Naive thymus-derived CD8-positive, alpha-beta T cell (primary cell): ENCODE measurements around the gene DUOXA2. TPM values are rescaled to one million over a fixed set of nuclear protein-coding genes. Genes with fewer than 3 reads are reported as not detected.
A peak's percentile ranks its signal among the peaks of the same experiment; 100 is the strongest.
"Not testable (repeated sequence)": the region's sequence is repeated elsewhere in the genome, so short reads cannot be mapped to it uniquely, and the experiment has no call there.

Experiments used
- ATAC-seq, 2 donors: fragments of 150-1000 bp; cut with Tn5 transposase in 1 of 2; sonication (Bioruptor Pico), chemical (Tn5 transposase) in 1 of 2; 1 replicate in 1 of 2; 2 replicates in 1 of 2; pipeline ENCODE4 v1.10.0; 2021; ENCODE audit warnings: mild to moderate bottlenecking in 2 of 2, moderate library complexity in 2 of 2
- POLR2A ChIA-PET: fragments of 350-600 bp; sonication (Branson Sonifier 250); formaldehyde crosslinking; loops from one replicate; lab custom pipeline; 2021; ENCODE audit warnings: antibody characterized with exemption; lab: Charles Lee
- DNase-seq, 10 donors: peaks; one replicate each; pipeline versions ENCODE4 v3.0.0 to v3.0.0-alpha.2; 2020 to 2022
- H3K27ac Mint-ChIP-seq, 10 donors: one replicate each; pipeline ENCODE4 v1.8.0; 2020 to 2022; ENCODE audit warnings: mild to moderate bottlenecking in 10 of 10, mixed read lengths in 10 of 10, moderate library complexity in 4 of 10, inconsistent platforms in 1 of 10
- H3K27me3 Mint-ChIP-seq, 5 donors: one replicate each; pipeline ENCODE4 v1.8.0; 2021 to 2022; ENCODE audit warnings: mixed read lengths in 5 of 5
- H3K36me3 Mint-ChIP-seq, 3 donors: one replicate each; pipeline ENCODE4 v1.8.0; 2020 to 2022; ENCODE audit warnings: mixed read lengths in 3 of 3, mild to moderate bottlenecking in 2 of 3, inconsistent platforms in 1 of 3
- H3K4me1 Mint-ChIP-seq, 4 donors: one replicate each; pipeline ENCODE4 v1.8.0; 2021 to 2022; ENCODE audit warnings: mixed read lengths in 4 of 4
- H3K4me3 Mint-ChIP-seq, 10 donors: one replicate each; pipeline ENCODE4 v1.8.0; 2020 to 2022; ENCODE audit warnings: mild to moderate bottlenecking in 10 of 10, mixed read lengths in 10 of 10, moderate library complexity in 6 of 10, inconsistent platforms in 1 of 10
- H3K9me3 Mint-ChIP-seq, 9 donors: one replicate each; pipeline ENCODE4 v1.8.0; 2020 to 2022; ENCODE audit warnings: mixed read lengths in 9 of 9, mild to moderate bottlenecking in 3 of 9, inconsistent platforms in 1 of 9, moderate library complexity in 1 of 9
- polyA plus RNA-seq, 3 donors: library from polyadenylated mRNA; unstranded; fragments of 300-500 nt; fragmentation: Illumina TruSeq; gene quantifications; one replicate each; pipeline ENCODE4 v1.2.3, GENCODE V29; 2021
- total RNA-seq, 8 experiments: library from RNA in 2 of 8; stranded (reverse) in 2 of 8; gene quantifications; one replicate each; pipeline ENCODE4 v1.2.3 and lab custom pipeline; 2021 to 2026

The DUOXA2 gene
- total RNA-seq (not detected), polyA plus RNA-seq (not detected), total RNA-seq (lab: John Stamatoyannopoulos, UW) (0 reads per million in 6 experiments)

DNA sequence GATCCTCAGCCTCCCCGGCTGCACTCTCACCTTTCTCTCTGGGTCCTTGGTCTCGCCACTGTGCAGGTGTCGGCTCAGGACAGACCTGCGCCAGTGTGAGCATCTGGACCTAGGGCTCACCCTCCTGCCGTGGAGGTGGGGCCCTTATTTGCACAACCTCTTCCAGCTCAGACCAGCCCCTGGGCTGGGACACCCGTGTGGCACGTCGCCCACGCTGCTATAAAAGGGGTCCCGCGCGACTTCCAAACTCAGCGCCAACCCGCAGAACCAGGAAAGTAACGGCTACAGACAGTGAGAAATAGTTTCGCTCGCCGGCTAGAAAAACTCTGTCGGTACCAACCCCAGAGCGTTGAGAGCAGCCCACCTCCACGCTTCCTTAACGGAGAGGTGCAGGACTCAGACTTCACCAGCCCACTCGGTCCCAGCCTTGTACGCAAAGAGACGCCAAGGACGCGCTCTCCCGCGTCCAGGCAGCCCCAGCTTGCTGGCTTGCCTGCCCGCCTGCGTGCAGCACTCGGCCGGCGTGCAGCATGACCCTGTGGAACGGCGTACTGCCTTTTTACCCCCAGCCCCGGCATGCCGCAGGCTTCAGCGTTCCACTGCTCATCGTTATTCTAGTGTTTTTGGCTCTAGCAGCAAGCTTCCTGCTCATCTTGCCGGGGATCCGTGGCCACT, at the start of gene DUOXA2, which contains the start of gene DUOX2:
Gene DUOXA2 (plus strand): TSS at position 251 of the 675 bp plus-strand sequence. CDS start 280 bp downstream, at position 531.
Gene DUOX2 (minus strand): TSS at position 97 of the 675 bp plus-strand sequence. CDS start 761 bp downstream, outside the sequence.
- ATAC-seq, result no peak
- POLR2A ChIA-PET, result no interaction called here
- Mint-ChIP-seq H3K36me3 (peaks cover 0 to 2% (median 0%) of the 10 kb centered on the region in 3 donors), H3K4me1 (peaks cover 27 to 64% (median 55%) of the 10 kb centered on the region in 4 donors), H3K27ac (no peak within 1 kb of the TSS), H3K27me3 (peaks cover 46 to 90% (median 69%) of the 10 kb centered on the region in 5 donors), H3K4me3 (peak within 1 kb of the TSS; percentile 33 to 78 (median 56)), H3K9me3 (peaks cover 0 to 2% (median 0%) of the 10 kb centered on the region in 9 donors)
- no peak for DNase-seq

DNA sequence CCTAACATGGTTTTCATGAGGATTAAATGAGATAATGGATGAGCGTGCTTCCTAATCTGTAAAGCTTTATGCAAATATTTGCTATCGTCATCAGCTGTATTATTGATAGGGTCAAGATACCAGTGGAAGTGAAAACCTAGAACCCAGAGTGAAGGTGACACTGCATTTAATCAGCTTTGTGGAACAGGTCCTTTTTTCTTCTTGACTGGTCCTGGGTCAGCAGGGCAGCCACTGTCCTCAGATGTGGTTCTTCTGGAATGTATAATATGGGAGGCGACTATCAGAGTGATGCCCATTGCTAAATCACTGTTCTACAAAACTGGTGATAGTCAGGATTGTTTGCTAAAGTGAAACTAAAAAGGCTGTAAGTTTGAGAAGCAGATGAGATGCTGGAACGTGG, 49.7 kb upstream of the DUOXA2 start:
- peaks cover 4 to 40% (median 12%) of the 10 kb centered on the region in 3 donors for H3K36me3 Mint-ChIP-seq
- H3K27me3 Mint-ChIP-seq, result no peaks in the 10 kb centered on the region
- H3K27ac Mint-ChIP-seq, result no peak overlapping the region
- H3K4me1 Mint-ChIP-seq, result peaks cover 0 to 7% (median 2%) of the 10 kb centered on the region in 4 donors
- peaks cover 0 to 2% (median 0%) of the 10 kb centered on the region in 9 donors for H3K9me3 Mint-ChIP-seq
- POLR2A ChIA-PET, result no interaction called here
- no peak overlapping the region for H3K4me3 Mint-ChIP-seq
- DNase-seq, result no peak
- no peak for ATAC-seq

DNA sequence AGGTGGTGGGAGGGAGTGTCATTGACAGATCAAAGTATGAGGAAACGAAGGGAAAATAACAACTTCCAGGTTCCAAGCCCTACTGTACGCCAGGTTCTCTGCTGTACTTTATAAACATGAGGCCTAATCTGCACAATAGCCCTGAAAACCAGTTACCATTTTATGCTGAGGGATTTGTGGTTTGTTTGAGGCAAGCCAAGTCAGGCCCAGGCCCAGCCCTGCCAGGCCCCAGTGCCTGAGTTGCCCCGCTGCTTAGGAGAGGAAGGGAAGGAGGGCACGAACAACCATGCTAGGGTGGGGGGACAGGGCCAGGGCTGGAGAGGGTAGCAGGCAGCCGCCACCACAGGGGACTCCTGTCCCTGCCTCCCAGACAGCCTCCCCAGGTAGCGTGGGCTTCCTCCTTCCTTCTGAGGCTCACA, 44.2 kb upstream of the DUOXA2 start:
- H3K4me3 Mint-ChIP-seq, H3K4me1 Mint-ChIP-seq, ATAC-seq, H3K27me3 Mint-ChIP-seq, H3K27ac Mint-ChIP-seq, H3K9me3 Mint-ChIP-seq, DNase-seq, POLR2A ChIA-PET: not testable (repeated sequence)
- H3K36me3 Mint-ChIP-seq, result peaks cover 4 to 28% (median 8%) of the 10 kb centered on the region in 3 donors

DNA sequence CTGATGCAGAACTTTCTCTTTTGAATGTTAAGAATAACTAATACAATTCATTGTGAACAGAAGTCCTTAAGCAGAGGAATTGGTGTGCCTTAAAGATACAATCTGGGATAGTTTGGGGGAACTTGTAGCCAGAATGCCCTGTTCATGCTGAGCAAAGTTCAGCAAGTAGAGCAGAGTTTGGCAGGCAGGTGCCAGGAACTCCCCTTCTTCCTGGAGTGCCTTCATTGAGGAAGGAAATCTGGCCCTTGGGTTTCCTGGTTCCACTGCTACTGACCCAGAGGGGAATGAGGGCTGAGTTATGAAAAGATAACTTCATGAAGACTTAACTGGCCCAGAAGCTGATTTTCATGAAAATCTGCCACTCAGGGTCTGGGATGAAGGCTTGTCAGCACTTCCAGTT, 40.5 kb upstream of the DUOXA2 start:
- POLR2A ChIA-PET, DNase-seq, H3K4me3 Mint-ChIP-seq, ATAC-seq, H3K27ac Mint-ChIP-seq, H3K9me3 Mint-ChIP-seq, H3K27me3 Mint-ChIP-seq, H3K36me3 Mint-ChIP-seq, H3K4me1 Mint-ChIP-seq: not testable (repeated sequence)

DNA sequence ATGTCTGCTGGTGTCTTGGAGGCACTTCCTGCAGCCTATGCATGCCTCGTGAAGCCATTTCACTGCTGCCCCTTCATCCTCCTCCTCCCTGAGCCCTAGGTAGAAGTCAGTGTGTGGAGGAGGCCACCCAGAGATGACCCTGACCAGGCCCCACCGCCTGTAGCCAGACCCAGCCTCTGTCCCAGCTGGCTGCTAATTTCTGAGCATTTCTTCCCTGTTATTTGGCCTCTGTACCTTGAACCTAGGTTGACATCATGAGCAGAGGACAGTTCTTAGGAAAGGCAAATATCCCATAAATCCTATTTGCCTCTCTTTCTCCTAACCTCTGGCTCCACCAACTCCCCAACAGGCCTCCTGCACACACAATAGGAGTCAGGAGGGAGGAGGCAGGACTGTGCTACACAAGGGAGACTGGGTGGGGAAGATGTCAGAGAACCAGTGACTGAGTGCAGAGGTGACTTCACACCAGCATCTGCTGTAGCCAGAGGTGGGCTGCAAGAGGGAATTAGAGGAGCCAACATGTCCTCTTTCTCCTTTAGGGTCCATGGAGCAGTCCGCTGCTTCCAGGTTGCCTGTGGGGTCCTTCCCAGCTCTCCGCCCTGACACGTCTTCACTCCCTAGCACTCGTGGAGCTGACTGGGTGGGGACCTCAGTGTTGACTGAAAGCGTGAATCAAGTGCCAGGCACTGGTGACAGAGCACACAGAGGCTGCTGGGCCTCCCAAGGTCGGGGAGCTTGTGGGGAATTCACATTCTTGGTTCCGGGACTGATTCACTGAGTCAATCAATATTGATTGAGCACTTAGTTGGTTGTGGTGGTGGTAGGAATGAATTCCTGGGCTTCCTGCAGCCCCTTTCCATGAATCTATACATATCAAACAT, 38.4 kb upstream of the DUOXA2 start:
- DNase-seq, H3K27me3 Mint-ChIP-seq, ATAC-seq, H3K36me3 Mint-ChIP-seq, H3K4me1 Mint-ChIP-seq, H3K27ac Mint-ChIP-seq, H3K9me3 Mint-ChIP-seq, POLR2A ChIA-PET, H3K4me3 Mint-ChIP-seq: not testable (repeated sequence)

DNA sequence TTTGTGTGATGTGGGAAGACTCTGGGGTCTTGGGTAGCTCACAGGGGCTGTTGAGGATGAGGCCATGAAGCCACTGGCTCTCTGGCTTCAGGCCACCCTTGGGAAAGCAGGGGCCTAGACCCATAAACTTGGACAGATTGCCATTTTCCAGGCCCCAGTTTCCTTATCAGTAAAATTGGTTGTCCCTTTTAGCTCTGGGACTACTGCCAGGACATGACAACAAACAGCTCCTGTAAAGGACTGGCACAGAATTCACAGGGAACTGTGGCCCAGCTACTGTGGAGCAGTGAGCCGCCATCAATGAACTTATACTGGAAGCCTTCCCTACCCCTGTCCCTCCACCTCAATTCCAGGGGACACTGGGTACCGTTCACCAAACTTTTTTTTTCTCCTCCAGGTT, 36.7 kb upstream of the DUOXA2 start:
- POLR2A ChIA-PET, H3K36me3 Mint-ChIP-seq, H3K4me1 Mint-ChIP-seq, DNase-seq, H3K27ac Mint-ChIP-seq, H3K27me3 Mint-ChIP-seq, ATAC-seq, H3K4me3 Mint-ChIP-seq, H3K9me3 Mint-ChIP-seq: not testable (repeated sequence)

DNA sequence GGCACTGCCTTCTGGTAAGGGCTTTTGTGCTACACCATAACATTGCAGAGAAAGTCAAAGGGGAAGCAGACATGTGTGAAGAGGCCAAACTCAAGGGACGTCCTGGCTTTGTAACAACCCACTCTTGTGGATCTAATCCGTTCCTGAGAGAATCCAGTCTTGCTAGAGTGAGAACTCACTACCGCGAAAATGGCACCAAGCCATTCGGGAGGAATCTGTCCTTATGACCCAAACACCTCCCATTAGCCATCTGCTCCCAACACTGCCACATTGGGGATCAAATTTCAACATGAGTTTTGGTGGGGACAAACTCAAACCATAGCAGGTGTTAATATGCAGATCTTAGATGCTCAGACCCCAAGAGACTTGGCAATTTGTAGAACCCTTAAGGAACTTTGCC, 34.9 kb upstream of the DUOXA2 start:
- POLR2A ChIA-PET, H3K27ac Mint-ChIP-seq, H3K4me3 Mint-ChIP-seq, H3K9me3 Mint-ChIP-seq, DNase-seq, ATAC-seq, H3K36me3 Mint-ChIP-seq, H3K4me1 Mint-ChIP-seq: not testable (repeated sequence)
- peaks cover 2 to 14% (median 8%) of the 10 kb centered on the region in 5 donors for H3K27me3 Mint-ChIP-seq

DNA sequence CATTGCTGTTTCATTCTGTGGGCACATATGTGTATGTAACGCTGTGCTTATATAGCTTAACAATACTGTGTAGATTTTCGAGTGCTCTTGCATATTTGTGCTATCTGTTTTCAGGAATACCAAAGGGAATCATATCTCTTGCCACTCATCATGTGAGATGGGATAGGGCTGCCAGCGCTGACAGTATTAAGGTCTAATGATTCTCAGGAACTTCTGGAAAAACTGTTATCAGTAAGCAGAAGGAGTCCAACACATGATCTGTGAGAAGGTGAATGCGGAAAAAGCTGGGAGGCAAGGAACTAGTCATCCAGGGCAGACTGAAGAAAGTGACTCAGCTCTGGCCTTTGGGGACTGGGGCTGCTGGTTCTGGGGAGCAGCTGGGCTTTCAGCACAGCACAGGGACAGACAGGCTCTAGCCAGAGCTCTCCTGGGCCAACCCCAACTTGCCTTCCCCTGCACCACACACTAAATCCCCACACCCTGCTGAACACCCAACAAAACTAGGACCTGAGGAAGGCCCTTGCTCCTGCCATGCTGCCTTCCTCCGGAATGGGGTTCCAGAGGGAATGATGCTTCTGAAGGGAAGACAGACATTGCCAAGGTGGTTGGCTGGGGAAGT, 34.4 kb upstream of the DUOXA2 start:
- POLR2A ChIA-PET, H3K4me1 Mint-ChIP-seq: not testable (repeated sequence)

DNA sequence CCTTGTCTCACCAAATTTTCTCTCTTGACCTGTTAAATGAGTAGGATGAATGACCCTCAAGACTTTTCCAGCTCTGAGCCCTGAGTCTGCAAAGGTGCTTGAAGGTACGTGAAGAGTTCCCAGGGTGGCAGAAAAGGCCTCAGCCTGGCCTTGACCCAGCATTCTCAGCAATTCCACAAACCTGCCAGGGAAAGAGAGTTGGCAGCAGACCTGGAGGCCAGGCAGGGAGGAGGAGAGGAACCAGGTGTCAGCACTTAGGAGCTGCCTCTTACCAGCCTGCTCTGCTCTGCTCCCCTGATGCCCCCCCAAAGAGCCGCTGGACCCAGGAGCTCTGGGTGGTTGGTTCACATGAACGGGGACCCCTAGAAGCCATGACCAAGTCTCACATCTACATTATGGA, 33.5 kb upstream of the DUOXA2 start:
- H3K27ac Mint-ChIP-seq, H3K4me3 Mint-ChIP-seq, H3K9me3 Mint-ChIP-seq, H3K36me3 Mint-ChIP-seq, ATAC-seq, H3K4me1 Mint-ChIP-seq, DNase-seq, POLR2A ChIA-PET: not testable (repeated sequence)
- peaks cover 5 to 17% (median 8%) of the 10 kb centered on the region in 5 donors for H3K27me3 Mint-ChIP-seq

More for the DNA sequence above, 34.4 kb upstream of the DUOXA2 start:
- not testable (repeated sequence) for ATAC-seq, H3K27ac Mint-ChIP-seq, H3K4me3 Mint-ChIP-seq, DNase-seq, H3K9me3 Mint-ChIP-seq, H3K36me3 Mint-ChIP-seq
- peaks cover 2 to 17% (median 8%) of the 10 kb centered on the region in 5 donors for H3K27me3 Mint-ChIP-seq

DNA sequence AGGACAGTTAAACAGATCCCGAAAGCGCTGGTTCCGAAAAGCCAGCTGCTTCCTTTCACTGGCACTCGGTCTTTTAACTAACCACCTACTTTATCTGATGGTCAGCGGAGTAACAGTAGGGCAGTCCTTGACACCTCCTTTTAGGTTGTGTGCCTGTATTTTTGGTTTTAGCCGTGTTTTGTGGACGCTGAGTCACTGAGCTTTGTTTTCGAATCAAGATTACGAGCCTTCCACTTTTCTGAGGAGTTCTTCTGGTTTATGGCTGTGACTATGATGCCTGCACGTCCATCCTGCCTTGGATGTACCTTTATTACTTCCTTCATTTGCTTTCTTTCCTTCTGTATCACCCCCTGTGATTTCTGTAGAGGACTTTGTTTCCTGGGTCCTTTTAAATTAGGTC, 31.7 kb upstream of the DUOXA2 start:
- ATAC-seq, H3K36me3 Mint-ChIP-seq, H3K27ac Mint-ChIP-seq, DNase-seq, POLR2A ChIA-PET, H3K4me3 Mint-ChIP-seq, H3K9me3 Mint-ChIP-seq, H3K4me1 Mint-ChIP-seq: not testable (repeated sequence)
- peaks cover 7 to 24% (median 15%) of the 10 kb centered on the region in 5 donors for H3K27me3 Mint-ChIP-seq

DNA sequence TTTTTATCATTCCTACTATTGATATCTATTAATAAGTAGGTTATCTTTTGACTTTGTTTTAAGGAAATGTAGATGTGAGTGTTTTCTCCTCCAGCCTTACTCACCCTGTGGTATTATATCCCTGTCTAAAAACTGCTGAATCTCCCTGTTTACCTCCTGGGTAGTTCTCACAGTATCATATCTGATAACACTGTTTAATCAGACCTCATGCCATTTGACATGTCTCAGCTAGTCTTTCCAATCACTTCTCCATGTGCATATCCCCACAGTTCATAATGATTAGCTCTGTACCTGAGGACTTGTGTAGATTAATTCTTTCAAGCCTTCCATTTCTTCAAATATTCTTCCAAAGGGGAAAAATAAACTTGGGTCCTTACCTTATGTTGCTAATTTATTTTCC, 30.9 kb upstream of the DUOXA2 start:
- no peak overlapping the region for H3K27ac Mint-ChIP-seq
- ATAC-seq, result no peak

DNA sequence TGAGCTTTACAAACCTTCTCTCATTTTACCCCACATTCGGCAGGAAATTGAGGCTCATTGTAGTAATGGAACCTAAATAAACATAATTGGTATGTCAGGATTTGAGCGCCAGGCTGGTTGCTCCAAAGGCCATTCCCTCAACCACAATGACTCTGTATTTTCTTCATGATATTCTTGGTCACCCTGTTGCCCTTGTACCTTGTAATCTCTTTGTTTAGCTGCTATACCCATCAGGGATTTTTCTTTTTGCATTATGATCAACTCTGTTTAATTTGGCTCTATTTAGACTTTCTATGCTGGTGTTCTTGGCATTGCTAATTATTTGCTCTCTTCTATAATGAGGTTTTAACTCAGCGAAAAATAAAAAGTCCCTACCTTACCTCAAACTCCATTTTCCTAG, 30.0 kb upstream of the DUOXA2 start:
- H3K27me3 Mint-ChIP-seq, result peaks cover 8 to 25% (median 23%) of the 10 kb centered on the region in 5 donors
- no peaks in the 10 kb centered on the region for H3K9me3 Mint-ChIP-seq
- no peaks in the 10 kb centered on the region for H3K4me1 Mint-ChIP-seq
- no peak overlapping the region for H3K4me3 Mint-ChIP-seq
- DNase-seq (no peak), ATAC-seq (no peak)
- POLR2A ChIA-PET, result no interaction called here
- H3K27ac Mint-ChIP-seq, result no peak overlapping the region
- no peaks in the 10 kb centered on the region for H3K36me3 Mint-ChIP-seq

More for the DNA sequence above, 30.9 kb upstream of the DUOXA2 start:
- Mint-ChIP-seq H3K9me3 (no peaks in the 10 kb centered on the region), H3K27me3 (peaks cover 8 to 25% (median 20%) of the 10 kb centered on the region in 5 donors), H3K36me3 (no peaks in the 10 kb centered on the region), H3K4me3 (no peak overlapping the region), H3K4me1 (no peaks in the 10 kb centered on the region)
- DNase-seq, result no peak
- POLR2A ChIA-PET, result no interaction called here
